Stimulated activated CD4-positive, alpha-beta T cell treated with anti-CD3 and anti-CD28 coated beads, Interleukin-1b, Interleukin-23, amount 100 ng/mL, for 24 hours (primary cell): ENCODE results near the gene CXCR3.
"Not testable (repeated sequence)": the region's sequence is repeated elsewhere in the genome, so short reads cannot be mapped to it uniquely, and the experiment has no call there.

Experiments used
- DNase-seq, 4 experiments: peaks; one replicate each; pipeline ENCODE4 v3.0.0-alpha.2; 2020; ENCODE audit warnings: low read depth in 4 of 4, low spot score in 1 of 4

The CXCR3 gene

DNA sequence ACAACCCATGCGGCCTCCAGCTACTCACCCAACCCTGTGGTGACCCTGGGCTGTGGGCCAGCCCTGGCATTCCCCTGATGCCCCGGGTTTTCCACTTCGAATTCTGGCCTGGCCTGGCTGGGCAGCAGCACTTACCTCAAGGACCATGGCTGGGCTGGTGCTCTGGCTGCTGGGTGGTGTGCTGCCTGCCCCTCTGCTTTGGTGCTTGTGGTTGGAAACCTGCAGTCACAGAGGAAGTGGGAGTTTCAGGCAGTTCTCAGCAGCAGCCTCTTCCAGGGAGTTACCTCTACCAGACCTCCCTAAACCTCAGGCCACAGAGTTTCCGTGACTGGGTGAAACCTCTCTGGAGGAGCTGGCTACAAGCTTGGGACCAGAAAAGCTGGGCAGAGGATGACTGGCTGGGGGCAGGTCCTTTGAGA lies at the start of gene CXCR3:
Gene CXCR3 (minus strand): TSS at position 209 of the 419 bp plus-strand sequence. CDS start 62 bp downstream, at position 147.
- peak; percentile 24 to 71 (median 34) for DNase-seq

- DNase-seq = no peak
Measured at GRCh38 chrX:71667328-71668247, 49.3 kb upstream of the CXCR3 start, which contains the start of gene LOC101059915. LOC101059915 (plus strand) TSS chrX:71667546.

GRCh38 chrX:71666240-71667223 lies 48.2 kb upstream of the CXCR3 start:
- no peak for DNase-seq

- no peak for DNase-seq
Measured at GRCh38 chrX:71665747-71666146, 47.4 kb upstream of the CXCR3 start.

- no peak for DNase-seq
Measured at GRCh38 chrX:71664889-71665491, 46.7 kb upstream of the CXCR3 start.

GRCh38 chrX:71664202-71664601 lies 45.9 kb upstream of the CXCR3 start:
- DNase-seq = not testable (repeated sequence)

DNA sequence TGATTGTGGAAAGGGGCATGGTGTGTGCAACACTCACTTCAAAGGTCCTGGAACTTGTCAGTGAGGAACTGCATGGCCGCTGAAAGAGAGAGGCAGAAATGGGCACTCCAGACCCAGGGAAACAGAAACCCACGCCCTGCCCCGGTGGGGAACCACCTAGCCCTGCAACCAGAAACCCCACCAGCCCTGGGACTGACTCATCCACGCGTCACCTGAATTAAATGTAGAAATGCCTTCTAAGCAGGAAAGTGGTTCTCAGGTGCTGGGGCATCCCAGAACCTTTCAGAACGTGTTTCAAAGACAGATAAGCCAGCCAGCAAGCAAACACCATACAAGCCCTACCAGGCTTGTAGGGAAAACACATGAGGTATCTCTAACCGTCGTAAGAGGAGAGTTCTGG lies 44.9 kb upstream of the CXCR3 start:
- DNase-seq = peak in 2 of 4 experiments; percentile 17 to 56

DNA sequence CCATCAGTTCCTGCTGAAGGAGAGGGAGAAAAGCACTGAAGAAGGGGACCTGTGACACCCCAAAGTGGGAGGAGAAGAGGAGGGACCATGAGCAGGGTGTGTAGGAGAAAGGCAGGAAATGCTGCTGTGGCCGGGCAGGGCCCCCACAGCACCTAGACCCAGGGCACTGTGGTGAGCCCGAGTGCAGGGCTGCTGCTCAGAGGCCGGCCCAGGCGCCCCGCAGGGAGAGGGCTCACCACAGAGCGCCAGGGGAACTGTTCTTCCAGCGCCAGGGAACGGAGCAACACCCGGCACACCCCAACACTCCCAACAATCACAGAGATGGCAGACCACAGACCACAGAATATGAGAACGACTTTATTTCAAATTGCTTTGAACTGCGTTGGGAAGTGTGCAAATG lies 44.3 kb upstream of the CXCR3 start:
- not testable (repeated sequence) for DNase-seq

- no peak for DNase-seq
Measured at GRCh38 chrX:71661919-71662318, 43.6 kb upstream of the CXCR3 start.

GRCh38 chrX:71660562-71661416 lies 42.5 kb upstream of the CXCR3 start:
- no peak for DNase-seq

GRCh38 chrX:71659959-71660358 lies 41.6 kb upstream of the CXCR3 start:
- DNase-seq = no peak

DNA sequence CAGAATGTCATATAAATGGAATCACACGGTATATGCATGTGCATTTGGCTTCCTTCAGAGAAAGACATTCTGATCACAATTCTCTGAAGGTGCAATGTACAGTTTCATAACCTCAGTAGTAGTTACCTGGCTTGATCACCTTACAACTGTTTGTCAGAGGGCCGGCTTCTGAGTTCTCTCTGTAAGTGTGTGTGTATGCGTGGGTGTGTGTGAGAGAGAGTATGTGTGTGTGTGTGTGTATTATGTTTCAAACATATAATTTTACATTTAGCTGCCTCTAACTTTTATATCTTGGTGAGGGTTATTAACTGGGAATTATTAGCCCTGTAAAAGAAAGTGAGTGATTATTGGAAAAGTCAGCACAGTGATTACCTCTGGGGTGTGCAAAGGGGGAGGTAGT lies 41.0 kb upstream of the CXCR3 start:
- DNase-seq = no peak

- no peak for DNase-seq
Measured at GRCh38 chrX:71657267-71657666, 39.0 kb upstream of the CXCR3 start.

GRCh38 chrX:71653344-71653743 lies 35.0 kb upstream of the CXCR3 start:
- no peak for DNase-seq

GRCh38 chrX:71652405-71652804 lies 34.1 kb upstream of the CXCR3 start:
- DNase-seq = peak in 2 of 4 experiments; percentile 36 to 37

GRCh38 chrX:71650333-71650969 lies 32.1 kb upstream of the CXCR3 start:
- no peak for DNase-seq

- DNase-seq = not testable (repeated sequence)
Measured at GRCh38 chrX:71644406-71644805, 26.1 kb upstream of the CXCR3 start.

GRCh38 chrX:71640002-71640401 lies 21.7 kb upstream of the CXCR3 start:
- no peak for DNase-seq

GRCh38 chrX:71638409-71638808 lies 20.1 kb upstream of the CXCR3 start:
- DNase-seq = no peak

GRCh38 chrX:71637848-71638247 lies 19.5 kb upstream of the CXCR3 start:
- DNase-seq = no peak
